SK-N-SH treated with all-trans-retinoic acid at 6 μM for 48 hours (cell line): ENCODE measurements around the gene ENGASE.

Source experiments
- ATAC-seq: fragments of 200-7000 bp; cut with Tn5 transposase; 3 replicates; pipeline ENCODE4 v1.9.1; 2020; ENCODE audit warnings: mild to moderate bottlenecking, moderate library complexity
- BACH2 ChIP-seq: fragments of 250-450 bp; sonication (Bioruptor Pico); IDR thresholded peaks from 2 replicates; pipeline ENCODE4 v1.9.0; 2021; ENCODE audit warnings: mild to moderate bottlenecking, borderline replicate concordance
- CREB5 ChIP-seq: fragments of 250-450 bp; sonication (Bioruptor Pico); IDR thresholded peaks from 2 replicates; pipeline ENCODE4 v1.5.1; 2020; ENCODE audit warnings: low read depth, mild to moderate bottlenecking, moderate library complexity
- CSDC2 ChIP-seq: fragments of 250-450 bp; sonication (Bioruptor Pico); IDR thresholded peaks from 2 replicates; pipeline ENCODE4 v1.5.0; 2020; ENCODE audit warnings: mild to moderate bottlenecking, moderate library complexity
- ESRRG ChIP-seq: fragments of 250-450 bp; sonication (Bioruptor Pico); IDR thresholded peaks from 2 replicates; pipeline ENCODE4 v1.6.1; 2021; ENCODE audit warnings: mild to moderate bottlenecking
- GLIS3 ChIP-seq: fragments of 250-450 bp; sonication (Bioruptor Pico); IDR thresholded peaks from 2 replicates; pipeline ENCODE4 v1.5.0; 2020; ENCODE audit warnings: mild to moderate bottlenecking, moderate library complexity
- ISL1 ChIP-seq: fragments of 250-450 bp; sonication (Bioruptor Pico); IDR thresholded peaks from 2 replicates; pipeline ENCODE4 v2.1.2; 2022; ENCODE audit warnings: mild to moderate bottlenecking, moderate library complexity
- OSR1 ChIP-seq: fragments of 250-450 bp; sonication (Bioruptor Pico); IDR thresholded peaks from 2 replicates; pipeline ENCODE4 v1.8.0; 2022; ENCODE audit warnings: moderate library complexity, mild to moderate bottlenecking, inconsistent platforms
- PATZ1 ChIP-seq: fragments of 250-450 bp; sonication (Bioruptor Pico); IDR thresholded peaks from 2 replicates; pipeline ENCODE4 v1.8.0; 2020; ENCODE audit warnings: mild to moderate bottlenecking, moderate library complexity, borderline replicate concordance
- POU6F1 ChIP-seq: fragments of 250-450 bp; sonication (Bioruptor Pico); IDR thresholded peaks from 2 replicates; pipeline ENCODE4 v1.8.0; 2021; ENCODE audit warnings: low read depth, mild to moderate bottlenecking, moderate library complexity, borderline replicate concordance
- PPARA ChIP-seq: fragments of 250-450 bp; sonication (Bioruptor Pico); IDR thresholded peaks from 2 replicates; pipeline ENCODE4 v1.5.0; 2020; ENCODE audit warnings: mild to moderate bottlenecking, borderline replicate concordance
- RARB ChIP-seq: fragments of 250-450 bp; sonication (Bioruptor Pico); IDR thresholded peaks from 2 replicates; pipeline ENCODE4 v1.8.0; 2021; ENCODE audit warnings: mild to moderate bottlenecking, moderate library complexity
- TCF4 ChIP-seq: fragments of 250-450 bp; sonication (Bioruptor Pico); IDR thresholded peaks from 2 replicates; pipeline ENCODE4 v1.8.0; 2021; ENCODE audit warnings: mild to moderate bottlenecking, moderate library complexity, borderline replicate concordance
- TOX ChIP-seq: fragments of 250-450 bp; sonication (Bioruptor Pico); IDR thresholded peaks from 2 replicates; pipeline ENCODE4 v1.8.0; 2021; ENCODE audit warnings: mild to moderate bottlenecking, moderate library complexity, borderline replicate concordance
- TSHZ2 ChIP-seq: fragments of 250-450 bp; sonication (Bioruptor Pico); IDR thresholded peaks from 2 replicates; pipeline ENCODE4 v1.5.0; 2020; ENCODE audit warnings: mild to moderate bottlenecking, moderate library complexity
- ZC3H10 ChIP-seq: fragments of 250-450 bp; sonication (Bioruptor Pico); IDR thresholded peaks from 2 replicates; pipeline ENCODE4 v1.5.1; 2021; ENCODE audit warnings: mild to moderate bottlenecking, moderate library complexity
- ZFP3 ChIP-seq: fragments of 250-450 bp; sonication (Bioruptor Pico); IDR thresholded peaks from 2 replicates; pipeline ENCODE4 v1.5.0; 2020; ENCODE audit warnings: mild to moderate bottlenecking, moderate library complexity
- ZFP30 ChIP-seq: fragments of 450-650 bp; formaldehyde crosslinking; IDR thresholded peaks from 2 replicates; pipeline ENCODE4 v1.5.0; 2022; ENCODE audit warnings: mild to moderate bottlenecking, moderate library complexity
- ZNF565 ChIP-seq: fragments of 450-650 bp; formaldehyde crosslinking; conservative IDR thresholded peaks from 2 replicates; pipeline ENCODE4 v1.5.0; 2020; ENCODE audit warnings: low read depth, mild to moderate bottlenecking, moderate library complexity
- ZNF70 ChIP-seq: fragments of 450-650 bp; formaldehyde crosslinking; IDR thresholded peaks from 2 replicates; pipeline ENCODE4 v1.5.0; 2020; ENCODE audit warnings: mild to moderate bottlenecking, moderate library complexity
- ZNF8 ChIP-seq: fragments of 450-650 bp; formaldehyde crosslinking; IDR thresholded peaks from 2 replicates; pipeline ENCODE4 v1.5.0; 2020; ENCODE audit warnings: mild to moderate bottlenecking, moderate library complexity
- TF ChIP-seq, protein P1 (sequence below): fragments of 250-450 bp; sonication (Bioruptor Pico); IDR thresholded peaks from 2 replicates; pipeline ENCODE4 v1.5.1; 2021; ENCODE audit warnings: mild to moderate bottlenecking, moderate library complexity

ENGASE gene

DNA sequence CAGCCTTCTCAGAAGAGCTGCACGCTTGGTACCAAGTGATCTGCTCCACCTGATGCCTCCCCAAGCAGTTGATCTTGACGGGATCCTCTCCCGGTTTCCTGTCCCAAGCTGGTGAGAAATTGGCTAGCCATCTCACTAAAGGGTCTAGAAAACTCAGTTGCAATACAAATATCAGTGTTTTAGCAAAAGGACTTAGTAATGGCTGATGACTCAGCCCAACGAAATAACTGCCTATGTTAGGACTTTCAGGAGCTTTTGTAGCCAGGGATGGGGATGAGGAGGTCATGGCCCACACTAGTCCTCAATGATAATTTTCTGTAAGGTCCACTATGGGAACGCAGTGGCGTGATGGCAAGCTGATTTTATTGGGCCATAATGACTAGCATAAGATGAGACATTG, 23.3 kb upstream of the ENGASE start:
- no peak for ATAC-seq
- TF ChIP-seq POU6F1 (CRISPR knock-in tag) (no peak), GLIS3 (CRISPR knock-in tag) (no peak), RARB (CRISPR knock-in tag) (no peak), BACH2 (CRISPR knock-in tag) (no peak), PPARA (CRISPR knock-in tag) (no peak), ESRRG (no peak), ZFP3 (no peak), OSR1 (CRISPR knock-in tag) (no peak)
- TF ChIP-seq, protein P1, sequence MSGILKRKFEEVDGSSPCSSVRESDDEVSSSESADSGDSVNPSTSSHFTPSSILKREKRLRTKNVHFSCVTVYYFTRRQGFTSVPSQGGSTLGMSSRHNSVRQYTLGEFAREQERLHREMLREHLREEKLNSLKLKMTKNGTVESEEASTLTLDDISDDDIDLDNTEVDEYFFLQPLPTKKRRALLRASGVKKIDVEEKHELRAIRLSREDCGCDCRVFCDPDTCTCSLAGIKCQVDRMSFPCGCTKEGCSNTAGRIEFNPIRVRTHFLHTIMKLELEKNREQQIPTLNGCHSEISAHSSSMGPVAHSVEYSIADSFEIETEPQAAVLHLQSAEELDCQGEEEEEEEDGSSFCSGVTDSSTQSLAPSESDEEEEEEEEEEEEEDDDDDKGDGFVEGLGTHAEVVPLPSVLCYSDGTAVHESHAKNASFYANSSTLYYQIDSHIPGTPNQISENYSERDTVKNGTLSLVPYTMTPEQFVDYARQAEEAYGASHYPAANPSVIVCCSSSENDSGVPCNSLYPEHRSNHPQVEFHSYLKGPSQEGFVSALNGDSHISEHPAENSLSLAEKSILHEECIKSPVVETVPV: no peak

DNA sequence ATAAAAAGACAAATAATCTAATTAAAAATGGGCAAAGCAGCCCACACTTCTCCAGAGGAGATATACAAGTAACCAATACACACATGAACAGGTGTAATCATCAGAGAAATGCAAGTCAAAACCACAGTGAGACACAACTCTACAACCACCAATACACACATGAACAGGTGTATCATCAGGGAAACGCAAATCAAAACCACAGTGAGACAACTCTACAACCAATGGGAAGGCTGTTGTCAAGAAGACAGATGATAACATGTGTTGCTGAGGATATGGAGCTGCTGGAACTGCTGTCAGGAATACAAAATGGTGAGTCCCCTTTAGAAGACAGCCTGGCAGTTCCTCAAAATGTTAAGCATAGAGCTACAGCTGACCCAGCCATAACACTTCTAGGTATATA, 22.5 kb upstream of the ENGASE start:
- TF ChIP-seq PPARA (CRISPR knock-in tag): no peak
- no peak for TF ChIP-seq ZFP3
- no peak for TF ChIP-seq ISL1 (CRISPR knock-in tag)
- no peak for TF ChIP-seq ZNF8 (CRISPR knock-in tag)
- TF ChIP-seq GLIS3 (CRISPR knock-in tag): no peak
- no peak for TF ChIP-seq ZNF70 (CRISPR knock-in tag)
- TF ChIP-seq CREB5 (CRISPR knock-in tag): no peak
- TF ChIP-seq TOX: no peak
- TF ChIP-seq ZC3H10 (CRISPR knock-in tag): no peak
- TF ChIP-seq ZFP30 (CRISPR knock-in tag): no peak
- TF ChIP-seq POU6F1 (CRISPR knock-in tag): no peak
- TF ChIP-seq ZNF565 (CRISPR knock-in tag): no peak
- TF ChIP-seq CSDC2: no peak
- TF ChIP-seq BACH2 (CRISPR knock-in tag): no peak
- TF ChIP-seq, protein P1: no peak
- TF ChIP-seq PATZ1 (CRISPR knock-in tag): no peak
- ATAC-seq: no peak

- ATAC-seq: no peak
- no peak for TF ChIP-seq CREB5 (CRISPR knock-in tag)
- no peak for TF ChIP-seq ZFP30 (CRISPR knock-in tag)
- no peak for TF ChIP-seq TSHZ2 (CRISPR knock-in tag)
- TF ChIP-seq OSR1 (CRISPR knock-in tag): no peak
- no peak for TF ChIP-seq ZFP3
- no peak for TF ChIP-seq GLIS3 (CRISPR knock-in tag)
- no peak for TF ChIP-seq TOX
- TF ChIP-seq, protein P1: no peak
- no peak for TF ChIP-seq TCF4
- no peak for TF ChIP-seq BACH2 (CRISPR knock-in tag)
- TF ChIP-seq ZNF8 (CRISPR knock-in tag): no peak
Observed at GRCh38 chr17:79053251-79053925, 21.2 kb upstream of the ENGASE start.
